ENCODE measurements around the gene COL4A2.

Gene COL4A2

GRCh38 chr13:110399801-110400200, 92.7 kb downstream of the COL4A2 start:
- Histone ChIP-seq H3K4me3 (no peak overlapping the region), H3K27ac (peak overlapping the region; percentile 98)
- TF ChIP-seq CTCF (IDR thresholded peaks at IDR 0.05), result no peak
- DNase-seq (ENCODE audit: low spot score), result no peak

GRCh38 chr13:110400786-110401533, 93.9 kb downstream of the COL4A2 start:
- no peak for TF ChIP-seq CTCF (IDR thresholded peaks at IDR 0.05)
- Histone ChIP-seq H3K4me3 (no peak overlapping the region), H3K27ac (peak overlapping the region; percentile 82 to 98)
- DNase-seq (ENCODE audit: low spot score), result no peak

GRCh38 chr13:110402299-110403069, 95.4 kb downstream of the COL4A2 start:
- peak; percentile 71 for DNase-seq (ENCODE audit: low spot score)
- H3K4me3 ChIP-seq, result no peak overlapping the region
- TF ChIP-seq CTCF (IDR thresholded peaks at IDR 0.05), result no peak
- peak overlapping the region; percentile 82 to 98 for H3K27ac ChIP-seq

GRCh38 chr13:110403315-110403714, 96.2 kb downstream of the COL4A2 start:
- DNase-seq (ENCODE audit: low spot score), result no peak
- no peak overlapping the region for H3K4me3 ChIP-seq
- H3K27ac ChIP-seq, result peak overlapping the region; percentile 82 to 98
- no peak for TF ChIP-seq CTCF (IDR thresholded peaks at IDR 0.05)

GRCh38 chr13:110403721-110404120, 96.6 kb downstream of the COL4A2 start:
- no peak overlapping the region for H3K4me3 ChIP-seq

GRCh38 chr13:110404321-110404720, 97.2 kb downstream of the COL4A2 start:
- peak overlapping the region; percentile 82 to 98 for H3K27ac ChIP-seq
- TF ChIP-seq CTCF (IDR thresholded peaks at IDR 0.05), result no peak
- peak; percentile 69 for DNase-seq (ENCODE audit: low spot score)
- H3K4me3 ChIP-seq, result no peak overlapping the region

More at GRCh38 chr13:110403721-110404120, 96.6 kb downstream of the COL4A2 start:
- peak overlapping the region; percentile 82 to 98 for H3K27ac ChIP-seq
- DNase-seq (ENCODE audit: low spot score), result no peak
- no peak for TF ChIP-seq CTCF (IDR thresholded peaks at IDR 0.05)

Data from coronary artery (tissue), 2 donors.